ENCODE measurements around the gene SCARF2.

SCARF2 gene

DNA sequence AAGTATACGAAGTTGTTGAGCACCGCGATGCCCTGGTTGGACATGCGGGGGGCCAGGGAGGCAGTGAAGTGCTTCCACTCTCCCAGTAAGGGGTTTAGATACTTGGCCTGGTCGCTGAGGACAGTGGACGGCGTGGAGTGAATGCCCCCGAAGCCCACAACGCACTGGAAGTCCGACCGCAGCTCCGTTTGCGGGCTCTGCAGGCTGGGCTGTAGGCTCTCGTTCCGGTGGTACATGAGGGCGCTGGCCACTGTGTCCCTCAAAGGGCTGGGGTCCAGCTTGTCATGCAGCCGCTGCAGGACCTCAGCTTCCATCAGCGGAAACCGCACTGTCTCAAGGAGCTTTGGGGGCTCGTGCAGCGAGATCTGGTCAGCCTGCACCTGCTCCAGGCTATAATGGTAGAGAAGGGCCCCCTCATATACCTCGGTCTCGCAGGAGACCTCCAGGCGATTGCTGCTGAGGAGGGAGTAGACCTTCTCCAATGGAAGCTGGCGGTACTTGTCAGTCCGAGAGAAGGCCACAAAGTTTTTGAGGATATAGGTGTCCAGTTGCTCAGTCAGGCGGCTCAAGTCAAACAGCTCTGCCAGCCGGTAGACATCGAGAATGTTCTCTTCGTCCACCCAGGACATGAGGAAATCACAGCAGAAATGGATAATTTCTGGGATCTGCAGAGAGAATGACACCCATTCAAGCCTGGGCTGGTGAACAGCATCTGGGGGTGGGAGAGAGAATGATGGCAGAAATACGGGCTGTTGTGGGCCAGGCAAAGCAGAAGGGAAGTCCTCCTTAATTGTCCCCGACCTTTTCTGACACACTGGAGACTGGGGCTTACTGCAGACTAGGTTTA is 27.5 kb upstream of the SCARF2 start:
- TF ChIP-seq GATA3 (IDR thresholded peaks at IDR 0.05; ENCODE audit: low read depth, low read length) (no peak), GATA2 (IDR thresholded peaks at IDR 0.05; ENCODE audit: low read depth, low read length) (no peak)

- no peak for TF ChIP-seq GATA3 (IDR thresholded peaks at IDR 0.05; ENCODE audit: low read depth, low read length)
- TF ChIP-seq GATA2 (IDR thresholded peaks at IDR 0.05; ENCODE audit: low read depth, low read length) = no peak
These were observed 26.5 kb upstream of the SCARF2 start for GRCh38 chr22:20464096-20464614.

DNA sequence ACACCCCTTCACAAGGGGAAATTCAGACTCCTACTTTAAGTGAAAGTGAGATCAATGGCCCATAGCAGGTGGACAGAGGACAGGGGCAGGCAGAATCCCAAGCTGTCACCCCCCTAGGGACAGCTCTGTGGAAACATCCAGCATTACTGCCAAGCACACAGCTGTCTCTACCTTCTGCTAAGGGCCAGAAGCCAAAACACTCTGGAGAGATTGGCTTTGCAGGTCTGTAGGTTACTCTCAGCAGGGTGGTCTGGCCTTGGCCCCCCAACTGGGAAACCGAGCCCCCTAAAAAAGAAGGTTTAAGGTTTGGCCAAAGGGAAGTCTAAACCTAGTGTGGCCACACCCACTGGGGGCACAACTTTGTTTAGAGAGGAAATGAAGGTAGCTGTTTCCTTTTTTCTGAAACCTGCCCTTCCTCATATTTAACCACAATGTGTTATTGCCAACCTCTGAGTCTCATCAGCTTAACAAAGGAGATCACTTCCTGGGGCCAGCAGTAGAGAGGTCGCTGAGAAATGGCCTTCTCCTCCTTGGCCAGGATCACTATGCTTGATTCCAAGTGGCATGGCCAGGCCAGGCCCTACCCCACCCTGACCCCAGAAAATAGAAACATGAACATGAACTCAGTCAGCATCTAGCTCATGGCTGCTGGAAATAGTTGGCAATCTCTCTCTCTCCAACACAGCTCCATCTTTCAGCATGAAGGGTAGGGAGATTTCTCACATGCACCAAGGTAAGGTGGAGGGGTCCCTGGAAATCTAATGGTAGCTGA is 25.9 kb upstream of the SCARF2 start:
- no peak for TF ChIP-seq GATA2 (IDR thresholded peaks at IDR 0.05; ENCODE audit: low read depth, low read length)
- TF ChIP-seq GATA3 (IDR thresholded peaks at IDR 0.05; ENCODE audit: low read depth, low read length) = no peak

GRCh38 chr22:20459862-20460261 is 22.2 kb upstream of the SCARF2 start:
- no peak for TF ChIP-seq GATA3 (IDR thresholded peaks at IDR 0.05; ENCODE audit: low read depth, low read length)
- no peak for TF ChIP-seq GATA2 (IDR thresholded peaks at IDR 0.05; ENCODE audit: low read depth, low read length)

DNA sequence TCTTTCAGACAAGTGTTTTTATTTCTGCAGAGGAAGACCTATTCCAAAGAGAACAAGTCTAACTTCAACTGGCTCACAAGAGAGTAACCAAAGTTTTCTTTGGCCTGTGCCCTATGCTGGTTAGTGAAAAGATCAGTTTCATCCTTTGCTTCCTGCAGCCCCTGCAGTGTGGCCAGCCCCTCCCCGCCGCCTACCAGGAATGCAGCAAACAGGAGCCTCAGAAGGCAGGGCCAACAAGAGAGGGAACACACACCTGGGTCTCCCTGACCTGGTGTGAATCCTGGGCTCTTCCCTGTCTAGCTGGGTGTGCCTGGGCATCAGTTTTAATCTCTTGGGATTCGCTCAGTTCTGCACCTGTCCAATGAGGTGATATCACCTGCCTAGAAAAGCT is 21.5 kb upstream of the SCARF2 start:
- no peak for TF ChIP-seq GATA2 (IDR thresholded peaks at IDR 0.05; ENCODE audit: low read depth, low read length)
- no peak for TF ChIP-seq GATA3 (IDR thresholded peaks at IDR 0.05; ENCODE audit: low read depth, low read length)

DNA sequence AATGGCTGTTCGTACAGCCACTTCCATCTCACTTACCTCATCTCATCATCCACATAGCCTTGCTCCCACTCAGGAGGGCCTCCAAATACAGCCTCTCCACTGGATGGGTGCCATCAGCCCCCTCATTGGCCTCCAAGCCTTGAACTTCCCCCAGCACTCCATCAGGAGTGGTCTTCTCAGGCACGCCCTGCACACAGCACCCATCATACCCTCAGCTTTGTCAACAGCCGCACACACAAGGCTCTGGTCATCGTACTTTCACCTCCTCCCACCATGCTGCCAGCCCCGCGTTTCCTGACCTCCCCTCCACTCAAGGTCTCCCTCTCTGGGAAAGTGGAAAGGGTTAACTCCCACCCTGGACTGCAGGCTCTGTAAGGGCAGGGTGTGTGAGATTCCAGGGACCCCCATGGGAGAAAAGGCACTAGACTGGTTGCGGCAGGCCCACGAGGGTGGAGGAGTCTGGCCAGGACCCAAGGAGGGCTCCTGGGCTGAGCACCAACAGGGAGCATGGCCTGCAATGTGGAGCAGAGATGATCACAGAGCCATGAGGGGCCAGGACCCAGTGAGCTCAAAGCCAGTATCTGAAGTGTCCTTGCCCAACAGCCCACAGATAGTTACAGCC is 21.0 kb upstream of the SCARF2 start:
- TF ChIP-seq GATA2 (IDR thresholded peaks at IDR 0.05; ENCODE audit: low read depth, low read length) (no peak), GATA3 (IDR thresholded peaks at IDR 0.05; ENCODE audit: low read depth, low read length) (no peak)

GRCh38 chr22:20457506-20458240 is 20.0 kb upstream of the SCARF2 start:
- TF ChIP-seq GATA2 (IDR thresholded peaks at IDR 0.05; ENCODE audit: low read depth, low read length) (no peak), GATA3 (IDR thresholded peaks at IDR 0.05; ENCODE audit: low read depth, low read length) (no peak)

DNA sequence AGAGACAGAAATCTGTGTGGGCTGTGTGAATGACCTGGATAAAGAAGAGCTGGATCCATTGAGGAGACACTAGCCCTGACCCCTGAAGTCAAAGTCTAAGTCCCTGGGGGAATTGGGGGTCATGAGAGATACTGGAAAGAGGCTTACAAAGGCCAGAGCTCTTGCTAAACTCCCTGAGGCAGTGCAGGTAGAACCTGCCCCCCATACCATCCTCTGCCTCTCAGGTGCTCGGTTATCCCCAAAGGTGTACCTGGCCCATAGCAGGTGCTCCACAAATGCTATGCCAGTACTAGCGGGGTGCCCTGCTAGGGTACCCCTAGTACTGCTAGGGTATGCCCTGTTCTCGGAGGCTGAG is 19.1 kb upstream of the SCARF2 start:
- TF ChIP-seq GATA2 (IDR thresholded peaks at IDR 0.05; ENCODE audit: low read depth, low read length) (no peak), GATA3 (IDR thresholded peaks at IDR 0.05; ENCODE audit: low read depth, low read length) (no peak)

GRCh38 chr22:20456064-20456721 is 18.6 kb upstream of the SCARF2 start:
- TF ChIP-seq GATA3 (IDR thresholded peaks at IDR 0.05; ENCODE audit: low read depth, low read length) (no peak), GATA2 (IDR thresholded peaks at IDR 0.05; ENCODE audit: low read depth, low read length) (no peak)

- TF ChIP-seq GATA3 (IDR thresholded peaks at IDR 0.05; ENCODE audit: low read depth, low read length) = no peak
- no peak for TF ChIP-seq GATA2 (IDR thresholded peaks at IDR 0.05; ENCODE audit: low read depth, low read length)
These were observed 18.1 kb upstream of the SCARF2 start for GRCh38 chr22:20455709-20456063.

- no peak for TF ChIP-seq GATA3 (IDR thresholded peaks at IDR 0.05; ENCODE audit: low read depth, low read length)
- TF ChIP-seq GATA2 (IDR thresholded peaks at IDR 0.05; ENCODE audit: low read depth, low read length) = no peak
These were observed 15.6 kb upstream of the SCARF2 start for GRCh38 chr22:20453222-20453621.

DNA sequence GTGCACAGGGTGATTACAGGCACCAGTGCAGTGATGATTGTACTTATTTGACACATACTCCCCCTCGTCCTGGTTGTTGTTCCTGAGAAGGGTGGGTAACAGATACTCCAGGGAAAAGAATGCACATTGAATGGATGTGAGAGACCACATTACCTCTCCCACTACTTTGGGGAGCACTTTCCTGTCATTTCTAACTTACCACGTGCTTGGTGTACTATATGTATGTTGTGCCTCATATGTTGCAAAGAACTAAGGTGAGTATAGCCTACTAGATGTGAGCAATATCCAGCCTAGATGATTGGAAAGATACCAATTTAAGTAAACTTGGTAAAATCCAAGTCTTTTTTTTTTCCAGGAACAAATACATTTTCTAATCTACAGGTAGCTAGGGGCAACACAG is 14.3 kb upstream of the SCARF2 start:
- no peak for TF ChIP-seq GATA2 (IDR thresholded peaks at IDR 0.05; ENCODE audit: low read depth, low read length)
- no peak for TF ChIP-seq GATA3 (IDR thresholded peaks at IDR 0.05; ENCODE audit: low read depth, low read length)

GRCh38 chr22:20450551-20450906 is 12.9 kb upstream of the SCARF2 start:
- TF ChIP-seq GATA3 (IDR thresholded peaks at IDR 0.05; ENCODE audit: low read depth, low read length) (no peak), GATA2 (IDR thresholded peaks at IDR 0.05; ENCODE audit: low read depth, low read length) (no peak)
